GM12878 (cell line): ENCODE results near the gene TMCO6. TPM values are rescaled to one million over a fixed set of nuclear protein-coding genes. Genes with fewer than 3 reads are reported as not detected.

Source experiments
- ATAC-seq: fragments of 200-7000 bp; cut with Tn5 transposase; 3 replicates; pipeline ENCODE4 v1.9.1; 2020; ENCODE audit warnings: mild to moderate bottlenecking, moderate library complexity
- BruUV-seq: library from RNA; stranded (reverse); fragments of 400-500 nt; replicated peaks from 2 replicates; lab custom pipeline; 2021; lab: Mats Ljungman, UMichigan
- CTCF ChIA-PET: fragments of 300-600 bp; sonication (Branson Sonifier 250); formaldehyde crosslinking; extraction: SDS; loops from one replicate; lab custom pipeline; 2021; ENCODE audit warnings: inconsistent platforms; lab: Yijun Ruan, JAX
- POLR2A ChIA-PET: fragments of 350-600 bp; formaldehyde crosslinking; extraction: SDS; loops from one replicate; lab custom pipeline; 2021; ENCODE audit warnings: inconsistent platforms; lab: Charles Lee
- RAD21 ChIA-PET: fragments of 300-600 bp; sonication (Branson Sonifier 250); formaldehyde crosslinking; loops from one replicate; lab custom pipeline; 2023; ENCODE audit warnings: antibody characterized with exemption; ENCODE audit not compliant: unreplicated experiment; lab: Charles Lee
- SMC1A ChIA-PET: fragments of 300-600 bp; sonication (Branson Sonifier 250); formaldehyde crosslinking; loops from one replicate; lab custom pipeline; 2023; ENCODE audit not compliant: unreplicated experiment, uncharacterized antibody; lab: Charles Lee
- DNase-seq: peaks from one replicate; pipeline ENCODE4 v3.0.0-alpha.2; 2011; ENCODE audit warnings: low read depth, low spot score
- FAIRE-seq: peaks from 3 replicates; lab custom pipeline; 2011; peaks lifted over from hg19 to GRCh38; lab: Jason Lieb, UNC
- H2AFZ ChIP-seq: 2 replicates; pipeline ENCODE4 v1.6.0; 2011; ENCODE audit warnings: low read depth, low read length, control low read depth; ENCODE audit not compliant: control insufficient read depth
- H3K27ac ChIP-seq: 2 replicates; pipeline ENCODE4 v1.5.1; 2011; ENCODE audit warnings: control low read depth; ENCODE audit not compliant: control insufficient read depth, insufficient read depth
- H3K27me3 ChIP-seq, 2 experiments: replicated peaks in 1 of 2; 2 replicates each; pipeline versions ENCODE4 v1.6.0 to v1.6.1; 2011; ENCODE audit warnings: low read length in 1 of 2; ENCODE audit not compliant: control insufficient read depth in 2 of 2, insufficient read depth in 2 of 2
- H3K36me3 ChIP-seq, 2 experiments: 2 replicates each; pipeline ENCODE4 v1.5.1; 2011; ENCODE audit warnings: low read length in 1 of 2; ENCODE audit not compliant: control insufficient read depth in 2 of 2, insufficient read depth in 2 of 2
- H3K4me1 ChIP-seq: 2 replicates; pipeline ENCODE4 v1.6.1; 2011; ENCODE audit warnings: mild to moderate bottlenecking, low read length, moderate library complexity, mixed read lengths; ENCODE audit not compliant: control insufficient read depth, insufficient read depth
- H3K4me2 ChIP-seq: 2 replicates; pipeline ENCODE4 v1.6.0; 2011; ENCODE audit warnings: control low read depth; ENCODE audit not compliant: control insufficient read depth, insufficient read depth
- H3K4me3 ChIP-seq: fragments of 200-600 bp; sonication (generic); 2 replicates; pipeline ENCODE4 v1.5.1; 2016
- H3K79me2 ChIP-seq: 2 replicates; pipeline ENCODE4 v1.6.0; 2011; ENCODE audit warnings: low read length; ENCODE audit not compliant: control insufficient read depth, insufficient read depth
- H3K9ac ChIP-seq: 2 replicates; pipeline ENCODE4 v1.8.0; 2011; ENCODE audit warnings: low read length, control low read depth, mixed read lengths; ENCODE audit not compliant: control insufficient read depth, insufficient read depth
- H3K9me3 ChIP-seq: replicated peaks from 3 replicates; pipeline ENCODE4 v1.5.1; 2011; ENCODE audit warnings: mild to moderate bottlenecking, low read length; ENCODE audit not compliant: control insufficient read depth, insufficient read depth
- H4K20me1 ChIP-seq: 2 replicates; pipeline ENCODE4 v1.6.0; 2011; ENCODE audit not compliant: control insufficient read depth, insufficient read depth
- CBX5 ChIP-seq: sonication (generic); IDR thresholded peaks from 2 replicates; pipeline ENCODE4 v1.6.1; 2016; ENCODE audit warnings: low read depth, moderate library complexity, mild to moderate bottlenecking, inconsistent platforms
- CHD4 ChIP-seq: fragments of 200-600 bp; sonication (generic); IDR thresholded peaks from 2 replicates; pipeline ENCODE4 v1.6.1; 2016; ENCODE audit warnings: mild to moderate bottlenecking
- CREB1 ChIP-seq: IDR thresholded peaks from 2 replicates; pipeline ENCODE4 v1.6.1; 2012; ENCODE audit warnings: low read depth, mild to moderate bottlenecking, inconsistent platforms
- HDAC6 ChIP-seq: fragments of 200-600 bp; sonication (generic); IDR thresholded peaks from one replicate; pipeline ENCODE4 v1.8.0; 2017; ENCODE audit warnings: antibody characterized with exemption; ENCODE audit not compliant: unreplicated experiment
- IKZF2 ChIP-seq, 2 experiments: fragments of 450-650 bp; IDR thresholded peaks; 2 replicates each; pipeline ENCODE4 v1.6.1; 2017; ENCODE audit warnings: mild to moderate bottlenecking in 2 of 2, moderate library complexity in 2 of 2
- JUNB ChIP-seq: IDR thresholded peaks from 2 replicates; pipeline ENCODE4 v1.6.1; 2016; ENCODE audit warnings: antibody characterized with exemption, mild to moderate bottlenecking
- KDM1A ChIP-seq: fragments of 200-600 bp; sonication (generic); IDR thresholded peaks from 2 replicates; pipeline ENCODE4 v1.6.1; 2016; ENCODE audit warnings: borderline replicate concordance
- MEF2B ChIP-seq: fragments of 450-650 bp; IDR thresholded peaks from 2 replicates; pipeline ENCODE4 v1.6.1; 2018; ENCODE audit warnings: mild to moderate bottlenecking, moderate library complexity; ENCODE audit not compliant: partially characterized antibody, poor library complexity, severe bottlenecking
- MTA3 ChIP-seq: IDR thresholded peaks from 2 replicates; pipeline ENCODE4 v1.6.1; 2012; ENCODE audit warnings: low read length, inconsistent platforms, borderline replicate concordance
- NR2F1 ChIP-seq: fragments of 450-650 bp; conservative IDR thresholded peaks from 2 replicates; pipeline ENCODE4 v1.6.1; 2017; ENCODE audit warnings: mild to moderate bottlenecking
- SREBF2 ChIP-seq: IDR thresholded peaks from 2 replicates; pipeline ENCODE4 v1.6.1; 2012; ENCODE audit warnings: mild to moderate bottlenecking, low read length
- SUPT20H ChIP-seq: IDR thresholded peaks from 2 replicates; pipeline ENCODE4 v1.6.1; 2011; ENCODE audit warnings: low read depth, mild to moderate bottlenecking, low read length, moderate library complexity, borderline replicate concordance; ENCODE audit not compliant: control insufficient read depth
- ZSCAN29 ChIP-seq: fragments of 450-650 bp; IDR thresholded peaks from 2 replicates; pipeline ENCODE4 v1.6.1; 2017; ENCODE audit warnings: mild to moderate bottlenecking, moderate library complexity
- WGBS: methylation state at CpG from one replicate; pipeline ENCODE4 v1.1.6; 2016; ENCODE audit warnings: low lambda C conversion rate; ENCODE audit not compliant: insufficient replicate concordance, insufficient coverage; ENCODE audit errors: missing lambda C conversion rate; 5-methylcytosine and 5-hydroxymethylcytosine counted together
- in situ Hi-C: fragments of 300-500 bp; cut with MboI; formaldehyde crosslinking; loops from 9 replicates; pipeline ENCODE4 v1.14.3; 2018; ENCODE audit warnings: mixed read lengths
- intact Hi-C: fragments of 100-400 bp; cut with micrococcal nuclease; formaldehyde crosslinking; loops from one replicate; pipeline ENCODE4 v1.14.2; 2022; ENCODE audit not compliant: unreplicated experiment
- polyA plus RNA-seq, 11 experiments: library from polyadenylated mRNA; depleted of rRNA in 4 of 11; unstranded in 6 of 11; stranded (reverse) in 5 of 11; fragments of >200 nt; fragmentation: Nextera tagmentation in 4 of 11; fragmentation: Illumina TruSeq in 1 of 11; extraction: Ambion mirVana in 4 of 11; extraction: Trizol in 1 of 11; gene quantifications; 1 replicate in 1 of 11; 2 replicates in 10 of 11; pipeline versions ENCODE4 v1.2.1 to v1.2.3, GENCODE V29; 2011 to 2016; ENCODE audit warnings: inconsistent platforms in 2 of 11, missing spikeins in 2 of 11, low read depth in 1 of 11
- total RNA-seq, 4 experiments: library from RNA; depleted of rRNA in 3 of 4; stranded (reverse); fragments of >200 nt in 3 of 4; fragmentation: Illumina TruSeq in 1 of 4; extraction: Trizol in 1 of 4; gene quantifications; 2 replicates each; pipeline versions ENCODE4 v1.2.1 to v1.2.3, GENCODE V29; 2013 to 2021

TMCO6 gene
- total and polyA plus RNA-seq, 10 of the 15 experiments (the other 5 are each of a cell fraction or from before 2014, with no cell fraction given) = 4.1 to 21.6 (median 11.7) TPM

DNA sequence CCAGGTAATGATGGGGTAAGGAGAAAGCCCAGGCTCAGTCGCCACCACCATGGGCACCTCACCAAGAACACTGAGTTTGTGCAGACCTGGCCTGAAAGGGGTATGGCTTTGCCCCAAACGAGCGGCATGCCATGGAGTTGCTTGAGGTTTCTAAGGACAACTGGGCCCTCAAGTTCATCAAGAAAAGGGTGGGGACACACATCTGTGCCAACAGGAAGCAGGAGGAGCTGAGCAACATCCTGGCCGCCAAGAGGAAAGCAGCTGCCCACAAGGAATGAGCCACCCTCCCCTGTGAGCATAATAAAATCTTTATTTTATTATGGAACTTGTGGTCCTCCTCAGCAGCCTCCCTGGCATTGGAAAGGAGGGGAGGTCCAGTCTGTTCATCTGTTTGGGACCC, 30.1 kb upstream of the TMCO6 start:
- CTCF ChIA-PET = no interaction called here
- no TSS peak for BruUV-seq
- intact Hi-C loops = no loop called here
- RAD21 ChIA-PET = no interaction called here
- no peaks in the 10 kb centered on the region for H3K9me3 ChIP-seq
- POLR2A ChIA-PET = no interaction called here
- no peaks in the 10 kb centered on the region for H4K20me1 ChIP-seq
- DNase-seq = no peak
- SMC1A ChIA-PET = no interaction called here
- ATAC-seq = no peak
- no peak overlapping the region for H3K4me2 ChIP-seq
- 34% methylated on average over 4 of the region's 4 CpGs for WGBS
- H3K27ac ChIP-seq = no peak overlapping the region
- H3K4me3 ChIP-seq = no peak overlapping the region
- TF ChIP-seq HDAC6 (no peak), JUNB (no peak), MEF2B (no peak), CHD4 (no peak), MTA3 (no peak), CREB1 (no peak), IKZF2 (IDR thresholded peaks at IDR 0.05) (no peak), NR2F1 (no peak), CBX5 (no peak), KDM1A (no peak)
- H3K4me1 ChIP-seq = no peaks in the 10 kb centered on the region
- no peak for FAIRE-seq
- H3K9ac ChIP-seq = no peak overlapping the region
- H3K36me3 ChIP-seq = no peaks in the 10 kb centered on the region
- H3K79me2 ChIP-seq = no peaks in the 10 kb centered on the region
- H3K27me3 ChIP-seq = no peaks in the 10 kb centered on the region
- in situ Hi-C loops = no loop called here
- no peak overlapping the region for H2AFZ ChIP-seq

- TF ChIP-seq SREBF2 = no peak
- TF ChIP-seq ZSCAN29 = no peak
- no peak for TF ChIP-seq SUPT20H
- CTCF ChIA-PET = no interaction called here
- H2AFZ ChIP-seq = no peak overlapping the region
- ATAC-seq (no peak), FAIRE-seq (no peak), DNase-seq (no peak)
- no peaks in the 10 kb centered on the region for H3K36me3 ChIP-seq
- 49% methylated on average over 2 of the region's 2 CpGs for whole genome bisulfite sequencing
- SMC1A ChIA-PET = no interaction called here
- in situ Hi-C loops (no loop called here), intact Hi-C loops (no loop called here)
- BruUV-seq = no TSS peak
- no peak overlapping the region for H3K27ac ChIP-seq
- H3K9ac ChIP-seq = no peak overlapping the region
- no peaks in the 10 kb centered on the region for H3K79me2 ChIP-seq
- H3K4me1 ChIP-seq = no peaks in the 10 kb centered on the region
- RAD21 ChIA-PET = interaction anchor here (1.3 kb wide), 1 partner anchor 64 kb away, joined by 3 read pairs; the partner anchor contains the start of gene EIF4EBP3
- no peak overlapping the region for H3K4me3 ChIP-seq
- no peaks in the 10 kb centered on the region for H4K20me1 ChIP-seq
- POLR2A ChIA-PET = no interaction called here
- no peaks in the 10 kb centered on the region for H3K9me3 ChIP-seq
- H3K27me3 ChIP-seq = no peaks in the 10 kb centered on the region
- H3K4me2 ChIP-seq = no peak overlapping the region
Measured at GRCh38 chr5:140611020-140611521, 28.2 kb upstream of the TMCO6 start.
